GM19455 (cell line): ENCODE measurements around the gene CGN.

Experiments used
- ATAC-seq: cut with Tn5 transposase; IDR thresholded peaks from one replicate; pipeline ENCODE4 v1.9.1; 2021; ENCODE audit not compliant: unreplicated experiment

The CGN gene

DNA sequence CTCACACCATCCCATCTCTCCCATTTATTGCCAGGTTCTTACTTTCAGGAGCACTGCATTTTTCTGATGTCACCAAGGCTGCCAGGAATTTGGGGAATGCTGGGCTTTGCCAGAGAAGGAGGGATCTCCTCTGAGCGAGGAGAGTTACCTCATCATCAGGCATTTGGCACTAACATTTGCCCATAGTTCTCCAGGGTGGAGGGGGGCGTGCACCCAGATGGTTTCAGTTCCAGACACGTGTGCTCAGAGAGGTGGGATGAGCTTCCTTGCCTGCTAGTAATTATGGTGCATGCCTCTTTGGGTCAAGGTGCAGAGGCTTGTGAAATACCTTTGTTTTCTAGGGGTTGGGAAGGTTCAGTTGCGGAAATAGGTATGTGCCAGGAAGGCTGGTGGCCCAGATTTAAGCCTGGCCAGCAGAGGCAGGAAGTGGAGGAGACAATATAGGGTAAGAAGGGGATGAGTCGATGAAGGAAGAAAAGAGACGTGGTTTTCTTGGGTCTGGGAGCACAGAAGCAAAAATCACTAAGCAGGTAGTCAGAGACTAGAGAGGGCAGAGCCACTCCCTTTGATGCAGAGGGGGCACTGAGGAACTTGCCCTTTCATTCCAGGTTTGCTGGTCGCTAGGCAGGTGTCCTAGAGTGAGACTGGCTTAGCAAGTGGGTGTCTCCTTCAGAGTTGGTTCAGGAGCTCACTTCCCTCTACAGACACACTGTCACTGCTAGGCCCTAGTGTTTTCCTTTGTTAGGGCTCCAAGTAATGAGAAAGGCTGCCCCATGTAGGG, 36.1 kb downstream of the CGN start:
- no peak for ATAC-seq

GRCh38 chr1:151547900-151548230, 36.7 kb downstream of the CGN start:
- ATAC-seq, result no peak

DNA sequence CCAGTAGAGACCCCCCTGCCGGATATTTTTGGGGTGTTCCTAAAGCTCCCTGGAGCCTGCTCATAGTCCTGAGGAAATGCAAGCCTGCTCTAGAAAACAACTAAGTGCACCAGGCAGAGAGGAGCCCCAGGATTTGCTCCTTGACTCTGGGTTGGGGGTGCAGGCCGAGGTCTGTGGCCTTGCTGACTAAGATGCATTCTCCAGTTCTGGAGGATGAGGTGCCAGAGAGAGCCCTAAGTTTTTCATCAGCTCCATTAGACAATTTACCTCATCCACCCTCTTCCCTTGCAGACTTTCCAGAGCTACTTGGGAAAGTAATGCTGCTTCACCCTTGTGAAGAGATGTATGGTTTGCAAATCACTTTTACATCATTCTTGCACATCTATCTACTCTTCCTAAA, 38.0 kb downstream of the CGN start:
- no peak for ATAC-seq

GRCh38 chr1:151553659-151554058, 42.5 kb downstream of the CGN start:
- no peak for ATAC-seq

DNA sequence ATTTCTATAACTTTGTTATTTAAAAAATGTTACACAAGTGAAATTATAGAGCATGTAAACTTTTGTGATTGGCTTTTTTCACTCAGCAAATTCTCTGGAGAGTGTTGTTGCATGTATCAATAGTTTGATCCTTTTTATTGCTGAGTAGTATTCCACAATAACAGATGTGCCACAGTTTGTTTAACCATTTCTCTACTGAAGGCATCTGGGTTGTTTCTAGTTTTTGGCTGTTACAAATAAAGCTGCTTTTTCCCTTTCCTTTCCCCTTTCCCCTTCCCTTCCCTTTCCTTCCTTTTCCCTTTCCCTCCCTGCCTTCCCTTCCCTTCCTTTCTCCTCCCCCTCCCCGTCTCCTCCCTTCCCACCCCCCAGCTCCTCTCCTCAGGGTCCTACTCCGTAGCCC, 44.9 kb downstream of the CGN start:
- ATAC-seq, result no peak

DNA sequence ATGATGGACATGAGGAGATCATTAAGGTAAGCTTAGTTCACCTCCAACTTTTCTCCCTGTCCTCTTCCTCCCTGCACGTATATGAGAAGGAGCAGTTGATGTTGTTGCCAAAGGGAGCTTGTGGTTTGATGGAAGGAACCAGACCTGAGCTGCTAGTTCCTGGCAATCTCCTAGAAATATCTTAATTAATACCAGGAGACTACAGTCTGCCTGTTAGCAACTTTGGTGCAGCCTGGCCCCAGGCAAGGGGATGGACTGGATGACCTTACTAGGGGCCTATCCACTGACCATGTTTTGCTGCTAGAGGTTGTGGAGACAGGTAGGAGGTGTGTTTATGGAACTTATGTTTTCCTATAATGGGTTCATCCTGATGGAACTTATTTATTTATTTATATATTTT, 51.5 kb downstream of the CGN start:
- ATAC-seq, result no peak

DNA sequence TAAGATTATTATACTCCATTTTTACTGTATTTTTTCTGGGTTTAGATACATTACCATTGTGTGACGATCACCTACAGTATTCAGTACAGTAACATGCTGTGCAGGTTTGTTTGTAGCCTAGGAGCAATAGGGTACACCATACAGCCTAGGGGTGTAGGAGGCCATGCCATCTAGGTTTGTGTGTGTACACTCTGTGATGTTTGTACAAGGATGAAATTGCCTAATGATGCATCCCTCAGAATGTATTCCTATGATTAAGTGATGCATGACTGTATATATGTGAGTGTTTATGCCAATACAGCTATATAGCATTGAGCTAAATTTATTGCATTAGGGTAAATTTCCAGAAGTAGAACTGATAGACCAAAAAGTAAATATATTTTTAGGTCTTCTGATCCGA, 52.2 kb downstream of the CGN start:
- ATAC-seq, result no peak

GRCh38 chr1:151565502-151566189, 54.5 kb downstream of the CGN start:
- ATAC-seq, result no peak

GRCh38 chr1:151568626-151569088, 57.5 kb downstream of the CGN start:
- ATAC-seq, result no peak

DNA sequence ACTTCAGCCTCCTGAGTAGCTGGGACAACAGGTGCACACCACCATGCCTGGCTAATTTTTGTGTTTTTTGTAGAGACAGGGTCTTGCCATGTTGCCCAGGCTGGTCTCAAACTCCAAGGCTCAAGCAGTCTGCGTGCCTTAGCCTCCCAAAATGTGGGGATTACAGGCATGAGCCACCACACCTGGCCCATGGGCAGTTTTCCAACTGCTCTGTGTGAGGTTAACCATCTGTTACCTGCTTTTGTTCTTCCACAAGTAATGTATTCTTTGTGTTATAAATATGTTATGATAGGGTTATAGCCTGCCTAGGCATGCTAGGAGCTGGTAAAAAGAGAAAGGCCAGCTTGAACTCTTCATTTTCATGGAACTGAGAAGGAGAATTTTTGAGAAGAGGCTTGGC, 59.6 kb downstream of the CGN start:
- ATAC-seq, result no peak

- no peak for ATAC-seq
Measured at GRCh38 chr1:151574575-151575529, 63.7 kb downstream of the CGN start.

DNA sequence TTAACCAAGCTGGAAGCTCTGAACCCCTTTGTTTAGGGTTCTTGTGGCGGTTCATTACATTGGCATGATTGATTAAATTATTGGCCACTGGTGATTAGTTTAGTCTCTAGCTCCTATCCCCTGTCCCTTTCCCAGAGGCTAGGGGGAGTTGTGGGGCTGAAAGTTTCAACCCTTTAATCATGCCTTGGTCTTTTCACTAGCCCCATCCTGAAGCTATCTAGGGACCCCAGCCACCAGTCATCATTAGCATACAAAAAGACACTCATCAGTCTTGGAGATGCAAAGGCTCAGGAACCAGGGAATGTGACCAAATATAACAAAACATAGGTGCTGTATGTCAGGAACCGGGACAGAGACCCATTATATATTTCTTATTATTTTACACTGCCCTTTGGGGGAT, 66.0 kb downstream of the CGN start:
- ATAC-seq, result no peak

GRCh38 chr1:151578941-151579340, 67.8 kb downstream of the CGN start:
- ATAC-seq, result no peak

DNA sequence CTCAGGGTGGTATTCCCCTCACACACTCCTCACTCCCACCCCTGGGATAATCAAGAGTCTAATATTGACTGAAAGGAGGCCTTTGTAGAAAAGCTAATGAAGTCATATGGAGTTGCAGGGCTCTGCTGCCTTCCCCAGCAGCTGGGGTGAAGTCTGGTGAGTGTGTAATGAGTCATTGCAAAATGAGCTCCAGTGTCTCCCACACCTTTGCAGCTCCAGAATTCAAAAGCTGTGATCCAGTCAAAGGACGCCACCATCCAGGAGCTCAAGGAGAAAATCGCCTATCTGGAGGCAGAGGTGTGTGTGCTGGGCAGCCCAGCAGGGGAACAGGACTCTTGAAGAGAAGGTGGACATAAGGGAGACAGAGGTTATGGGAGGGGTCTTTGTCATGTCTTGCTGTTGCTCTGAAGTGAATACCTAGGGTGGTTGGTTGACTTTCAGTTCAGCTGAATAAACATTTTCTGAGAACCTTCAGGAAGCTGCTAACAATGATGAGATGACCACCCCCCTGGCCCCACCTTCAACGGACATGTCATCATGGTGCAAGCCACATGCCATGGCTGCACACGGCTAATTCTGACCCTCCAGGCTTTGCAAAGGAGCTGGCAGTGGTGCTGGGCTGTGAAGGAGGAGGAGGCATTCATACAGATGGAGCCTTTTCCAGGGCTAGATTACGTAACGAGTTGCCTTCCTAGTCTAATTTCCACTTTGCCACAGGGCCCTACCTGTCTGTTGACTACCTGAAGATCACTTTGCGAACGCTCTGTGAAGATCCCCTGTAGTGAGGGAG, 68.4 kb downstream of the CGN start:
- ATAC-seq, result no peak

- ATAC-seq, result no peak
Measured at GRCh38 chr1:151581451-151581850, 70.3 kb downstream of the CGN start.

DNA sequence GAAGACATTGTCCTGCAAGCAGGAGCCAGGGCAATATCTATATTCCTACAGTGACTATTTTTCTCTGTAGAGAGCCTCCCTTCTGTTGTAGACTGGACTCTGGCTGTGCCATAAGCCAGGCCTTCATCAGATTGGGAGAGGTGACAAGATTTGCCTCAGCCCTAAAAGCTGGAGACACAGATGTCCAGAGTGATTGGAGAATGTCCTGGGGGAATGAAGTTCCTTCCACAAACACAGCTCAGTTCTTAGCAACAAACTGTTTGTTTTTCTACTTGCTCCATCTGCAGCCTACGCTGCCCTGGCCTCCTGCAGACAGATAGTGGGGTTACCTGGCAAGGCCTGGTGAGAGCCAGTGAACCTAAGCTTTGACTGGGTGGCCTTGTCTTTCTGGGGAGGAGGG, 70.7 kb downstream of the CGN start:
- no peak for ATAC-seq

- ATAC-seq, result no peak
Measured at GRCh38 chr1:151583796-151584195, 72.6 kb downstream of the CGN start.

- ATAC-seq, result no peak
Measured at GRCh38 chr1:151584278-151584677, 73.1 kb downstream of the CGN start.

- ATAC-seq, result no peak
Measured at GRCh38 chr1:151584780-151585179, 73.6 kb downstream of the CGN start.

- no peak for ATAC-seq
Measured at GRCh38 chr1:151585622-151586021, 74.4 kb downstream of the CGN start.
